ENCODE results near the gene CYP8B1.

DNA sequence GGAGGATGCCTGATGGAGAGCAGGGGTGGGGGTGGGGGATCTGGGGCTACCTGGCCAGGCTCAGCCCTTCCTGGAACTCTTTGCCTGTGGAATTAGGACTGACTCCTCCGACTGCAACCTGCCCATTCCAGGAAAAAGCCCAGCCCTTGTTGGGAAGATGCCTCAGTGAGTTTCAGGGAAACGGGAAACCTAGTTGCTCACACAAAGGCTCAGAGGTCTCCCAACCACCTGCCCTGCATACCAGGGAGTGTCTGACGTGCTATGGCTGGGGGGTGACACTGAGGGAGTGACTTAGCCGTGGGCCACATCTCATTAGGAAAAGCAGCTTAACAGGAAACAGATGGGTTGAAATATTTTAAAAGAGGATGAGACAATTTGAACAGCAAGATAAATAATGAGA, 27.9 kb downstream of the CYP8B1 start:
- TF ChIP-seq, protein P1, sequence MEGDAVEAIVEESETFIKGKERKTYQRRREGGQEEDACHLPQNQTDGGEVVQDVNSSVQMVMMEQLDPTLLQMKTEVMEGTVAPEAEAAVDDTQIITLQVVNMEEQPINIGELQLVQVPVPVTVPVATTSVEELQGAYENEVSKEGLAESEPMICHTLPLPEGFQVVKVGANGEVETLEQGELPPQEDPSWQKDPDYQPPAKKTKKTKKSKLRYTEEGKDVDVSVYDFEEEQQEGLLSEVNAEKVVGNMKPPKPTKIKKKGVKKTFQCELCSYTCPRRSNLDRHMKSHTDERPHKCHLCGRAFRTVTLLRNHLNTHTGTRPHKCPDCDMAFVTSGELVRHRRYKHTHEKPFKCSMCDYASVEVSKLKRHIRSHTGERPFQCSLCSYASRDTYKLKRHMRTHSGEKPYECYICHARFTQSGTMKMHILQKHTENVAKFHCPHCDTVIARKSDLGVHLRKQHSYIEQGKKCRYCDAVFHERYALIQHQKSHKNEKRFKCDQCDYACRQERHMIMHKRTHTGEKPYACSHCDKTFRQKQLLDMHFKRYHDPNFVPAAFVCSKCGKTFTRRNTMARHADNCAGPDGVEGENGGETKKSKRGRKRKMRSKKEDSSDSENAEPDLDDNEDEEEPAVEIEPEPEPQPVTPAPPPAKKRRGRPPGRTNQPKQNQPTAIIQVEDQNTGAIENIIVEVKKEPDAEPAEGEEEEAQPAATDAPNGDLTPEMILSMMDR (IDR thresholded peaks at IDR 0.05) = no peak
- TF ChIP-seq POLR2AphosphoS5 (IDR thresholded peaks at IDR 0.05; ENCODE audit: insufficient read depth in 1 of 2, low read depth in 1 of 2) (no peak), POLR2A (IDR thresholded peaks at IDR 0.05) (no peak)
